GM12873 (cell line): ENCODE data around the gene SRRM2.

Experiments used
- CTCF ChIP-seq: IDR thresholded peaks from 2 replicates; pipeline ENCODE4 v1.5.1; 2012; ENCODE audit warnings: low read depth, mild to moderate bottlenecking, moderate library complexity, low read length, control low read depth; ENCODE audit not compliant: insufficient read depth; ENCODE audit errors: missing control alignments

The SRRM2 gene

GRCh38 chr16:2743007-2743810, 9.2 kb upstream of the SRRM2 start:
- no peak for TF ChIP-seq CTCF

GRCh38 chr16:2744711-2745110, 7.7 kb upstream of the SRRM2 start:
- no peak for TF ChIP-seq CTCF

GRCh38 chr16:2745116-2745890, 7.1 kb upstream of the SRRM2 start:
- no peak for TF ChIP-seq CTCF

- no peak for TF ChIP-seq CTCF
These were observed 6.5 kb upstream of the SRRM2 start for GRCh38 chr16:2745961-2746360.

- no peak for TF ChIP-seq CTCF
These were observed 3.5 kb upstream of the SRRM2 start for GRCh38 chr16:2748757-2749455.

GRCh38 chr16:2749476-2749875, 3.0 kb upstream of the SRRM2 start:
- TF ChIP-seq CTCF, result no peak

- no peak for TF ChIP-seq CTCF
These were observed 2.5 kb upstream of the SRRM2 start for GRCh38 chr16:2749936-2750335.
